ENCODE data around the gene ACOT11. TPM values are rescaled to one million over a fixed set of nuclear protein-coding genes. Genes with fewer than 3 reads are reported as not detected.

Gene ACOT11
- total and polyA plus RNA-seq, 2 donors from 2014 or later: 24.6 to 31.1 TPM

DNA sequence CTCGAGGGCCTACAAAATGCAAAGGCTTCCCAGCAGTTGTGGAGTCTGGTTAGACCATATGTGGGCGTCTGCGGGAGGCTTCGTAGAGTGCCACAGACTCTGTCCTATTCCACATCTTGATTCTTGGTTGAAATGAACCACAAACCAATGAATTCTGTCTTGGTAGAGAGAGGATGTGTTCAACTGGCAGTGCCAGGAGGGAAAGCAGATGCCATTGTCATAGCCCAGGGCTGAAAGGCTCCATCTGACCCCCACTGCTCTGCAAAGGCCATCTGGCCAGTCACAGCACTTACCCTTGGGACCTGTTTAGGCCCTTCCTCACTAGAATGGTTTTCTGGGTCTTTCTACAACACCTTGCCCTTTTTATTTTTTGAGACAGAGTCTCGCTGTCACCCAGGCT lies 22.1 kb downstream of the ACOT11 start:
- Histone ChIP-seq H3K36me3 (ENCODE audit: control insufficient read depth in 2 of 3, insufficient read depth in 3 of 3, low read length in 3 of 3) (no peaks in the 10 kb centered on the region), H3K27ac (ENCODE audit: low read depth in 2 of 2, low read length in 2 of 2) (no peak overlapping the region), H3K9me3 (ENCODE audit: control insufficient read depth in 2 of 3, insufficient read depth in 1 of 3, low read length in 3 of 3) (no peaks in the 10 kb centered on the region), H3K4me3 (ENCODE audit: low read length in 3 of 3) (no peak overlapping the region), H3K9ac (ENCODE audit: low read length in 3 of 3) (no peak overlapping the region), H3K27me3 (ENCODE audit: control insufficient read depth, insufficient read depth, low read length) (no peaks in the 10 kb centered on the region), H3K4me1 (ENCODE audit: control insufficient read depth in 2 of 3, insufficient read depth in 2 of 3, low read depth in 1 of 3, low read length in 3 of 3) (peaks cover 0 to 6% (median 0%) of the 10 kb centered on the region in 3 donors)
- FAIRE-seq (no peak), DNase-seq (peak in 2 of 5 donors; percentile 10 to 24)
- TF ChIP-seq, protein P1, sequence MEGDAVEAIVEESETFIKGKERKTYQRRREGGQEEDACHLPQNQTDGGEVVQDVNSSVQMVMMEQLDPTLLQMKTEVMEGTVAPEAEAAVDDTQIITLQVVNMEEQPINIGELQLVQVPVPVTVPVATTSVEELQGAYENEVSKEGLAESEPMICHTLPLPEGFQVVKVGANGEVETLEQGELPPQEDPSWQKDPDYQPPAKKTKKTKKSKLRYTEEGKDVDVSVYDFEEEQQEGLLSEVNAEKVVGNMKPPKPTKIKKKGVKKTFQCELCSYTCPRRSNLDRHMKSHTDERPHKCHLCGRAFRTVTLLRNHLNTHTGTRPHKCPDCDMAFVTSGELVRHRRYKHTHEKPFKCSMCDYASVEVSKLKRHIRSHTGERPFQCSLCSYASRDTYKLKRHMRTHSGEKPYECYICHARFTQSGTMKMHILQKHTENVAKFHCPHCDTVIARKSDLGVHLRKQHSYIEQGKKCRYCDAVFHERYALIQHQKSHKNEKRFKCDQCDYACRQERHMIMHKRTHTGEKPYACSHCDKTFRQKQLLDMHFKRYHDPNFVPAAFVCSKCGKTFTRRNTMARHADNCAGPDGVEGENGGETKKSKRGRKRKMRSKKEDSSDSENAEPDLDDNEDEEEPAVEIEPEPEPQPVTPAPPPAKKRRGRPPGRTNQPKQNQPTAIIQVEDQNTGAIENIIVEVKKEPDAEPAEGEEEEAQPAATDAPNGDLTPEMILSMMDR (IDR thresholded peaks at IDR 0.05; ENCODE audit: borderline replicate concordance, extremely low read depth, insufficient read depth): no peak
- intact Hi-C loops (cut with DNase I): no loop called here

DNA sequence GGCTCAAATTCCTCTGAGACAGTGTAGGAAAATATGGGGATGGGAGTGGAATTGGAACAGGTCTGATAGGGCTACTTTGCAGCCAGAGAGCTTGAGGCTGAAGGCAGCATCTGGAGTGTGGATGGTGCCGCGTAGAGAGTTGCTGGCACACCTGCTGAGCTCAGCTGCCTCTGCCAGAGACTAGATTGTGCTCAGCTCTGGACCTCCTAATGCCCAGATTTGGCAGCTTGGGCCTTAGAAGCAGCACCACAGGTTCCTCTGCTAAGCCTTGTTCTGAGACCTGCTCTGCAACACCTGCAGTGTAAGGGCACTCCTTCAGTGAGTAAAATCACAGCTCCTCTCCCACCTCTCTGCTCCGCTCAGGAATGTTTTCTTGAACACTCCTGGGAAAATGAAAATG lies 23.3 kb downstream of the ACOT11 start:
- TF ChIP-seq, protein P1 (IDR thresholded peaks at IDR 0.05; ENCODE audit: borderline replicate concordance, extremely low read depth, insufficient read depth): no peak
- FAIRE-seq (no peak), DNase-seq (peak in 2 of 5 donors; percentile 22 to 28)
- Histone ChIP-seq H3K4me3 (ENCODE audit: low read length in 3 of 3) (no peak overlapping the region), H3K9ac (ENCODE audit: low read length in 3 of 3) (no peak overlapping the region), H3K27me3 (ENCODE audit: control insufficient read depth, insufficient read depth, low read length) (no peaks in the 10 kb centered on the region), H3K36me3 (ENCODE audit: control insufficient read depth in 2 of 3, insufficient read depth in 3 of 3, low read length in 3 of 3) (no peaks in the 10 kb centered on the region), H3K27ac (ENCODE audit: low read depth in 2 of 2, low read length in 2 of 2) (no peak overlapping the region), H3K4me1 (ENCODE audit: control insufficient read depth in 2 of 3, insufficient read depth in 2 of 3, low read depth in 1 of 3, low read length in 3 of 3) (peaks cover 0 to 6% (median 0%) of the 10 kb centered on the region in 3 donors), H3K9me3 (ENCODE audit: control insufficient read depth in 2 of 3, insufficient read depth in 1 of 3, low read length in 3 of 3) (no peaks in the 10 kb centered on the region)
- intact Hi-C loops (cut with DNase I): no loop called here

- H3K4me3 ChIP-seq (ENCODE audit: low read length in 3 of 3): no peak overlapping the region
- H3K9me3 ChIP-seq (ENCODE audit: control insufficient read depth in 2 of 3, insufficient read depth in 1 of 3, low read length in 3 of 3): no peaks in the 10 kb centered on the region
- H3K9ac ChIP-seq (ENCODE audit: low read length in 3 of 3): no peak overlapping the region
- intact Hi-C loops (cut with DNase I): no loop called here
- peak in 4 of 5 donors; percentile 41 to 67 (median 57) for DNase-seq
- no peaks in the 10 kb centered on the region for H3K36me3 ChIP-seq (ENCODE audit: control insufficient read depth in 2 of 3, insufficient read depth in 3 of 3, low read length in 3 of 3)
- H3K4me1 ChIP-seq (ENCODE audit: control insufficient read depth in 2 of 3, insufficient read depth in 2 of 3, low read depth in 1 of 3, low read length in 3 of 3): peaks cover 0 to 6% (median 0%) of the 10 kb centered on the region in 3 donors
- TF ChIP-seq, protein P1 (IDR thresholded peaks at IDR 0.05; ENCODE audit: borderline replicate concordance, extremely low read depth, insufficient read depth): no peak
- no peaks in the 10 kb centered on the region for H3K27me3 ChIP-seq (ENCODE audit: control insufficient read depth, insufficient read depth, low read length)
- FAIRE-seq: no peak
- H3K27ac ChIP-seq (ENCODE audit: low read depth in 2 of 2, low read length in 2 of 2): no peak overlapping the region
These were observed 23.9 kb downstream of the ACOT11 start for GRCh38 chr1:54571803-54572541.
